T-helper 2 cell treated with Interferon-gamma antibody and Interleukin-4, amounts not matched to agents 5 μg/mL and 100 μg/mL, for 36 hours (primary cell): ENCODE data around the gene PLXNA4.

ENCODE experiments used
- DNase-seq: peaks from one replicate; pipeline ENCODE4 v3.0.0; 2021; ENCODE audit warnings: low spot score
- H3K27ac Mint-ChIP-seq: one replicate; pipeline ENCODE4 v1.8.0; 2021; ENCODE audit warnings: mild to moderate bottlenecking, mixed read lengths
- H3K27me3 Mint-ChIP-seq: one replicate; pipeline ENCODE4 v1.8.0; 2021; ENCODE audit warnings: low read depth, mixed read lengths
- H3K36me3 Mint-ChIP-seq: one replicate; pipeline ENCODE4 v1.8.0; 2021; ENCODE audit warnings: low read depth, mixed read lengths
- H3K4me1 Mint-ChIP-seq: one replicate; pipeline ENCODE4 v1.8.0; 2021; ENCODE audit warnings: low read depth, mixed read lengths
- H3K4me3 Mint-ChIP-seq: one replicate; pipeline ENCODE4 v1.8.0; 2022; ENCODE audit warnings: mild to moderate bottlenecking, moderate library complexity, mixed read lengths
- H3K9me3 Mint-ChIP-seq: one replicate; pipeline ENCODE4 v1.8.0; 2021; ENCODE audit warnings: mixed read lengths

The PLXNA4 gene

DNA sequence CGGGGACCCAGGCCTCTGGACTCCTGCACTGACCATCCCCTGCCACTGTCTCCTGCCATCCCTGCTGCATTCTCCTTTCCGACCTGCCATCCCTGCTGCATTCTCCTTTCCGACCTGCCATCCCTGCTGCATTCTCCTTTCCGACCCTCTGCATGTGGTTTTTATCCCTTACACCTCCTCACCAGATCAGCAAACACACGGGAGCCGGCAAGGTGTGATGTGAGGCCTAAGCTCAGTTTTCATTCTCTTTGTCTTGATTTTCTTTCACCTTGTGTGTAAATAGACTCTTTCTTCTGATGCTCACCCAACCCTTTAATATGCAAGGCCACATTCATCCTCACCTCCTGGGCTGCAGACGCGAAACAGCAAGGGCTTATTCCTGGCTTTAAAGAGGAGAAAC is 11.4 kb downstream of the PLXNA4 start:
- no peak for DNase-seq
- no peak overlapping the region for H3K4me3 Mint-ChIP-seq
- no peaks in the 10 kb centered on the region for H3K9me3 Mint-ChIP-seq
- H3K36me3 Mint-ChIP-seq = no peaks in the 10 kb centered on the region
- H3K27ac Mint-ChIP-seq = no peak overlapping the region
- H3K4me1 Mint-ChIP-seq = no peaks in the 10 kb centered on the region
- peaks cover 77% of the 10 kb centered on the region for H3K27me3 Mint-ChIP-seq

DNA sequence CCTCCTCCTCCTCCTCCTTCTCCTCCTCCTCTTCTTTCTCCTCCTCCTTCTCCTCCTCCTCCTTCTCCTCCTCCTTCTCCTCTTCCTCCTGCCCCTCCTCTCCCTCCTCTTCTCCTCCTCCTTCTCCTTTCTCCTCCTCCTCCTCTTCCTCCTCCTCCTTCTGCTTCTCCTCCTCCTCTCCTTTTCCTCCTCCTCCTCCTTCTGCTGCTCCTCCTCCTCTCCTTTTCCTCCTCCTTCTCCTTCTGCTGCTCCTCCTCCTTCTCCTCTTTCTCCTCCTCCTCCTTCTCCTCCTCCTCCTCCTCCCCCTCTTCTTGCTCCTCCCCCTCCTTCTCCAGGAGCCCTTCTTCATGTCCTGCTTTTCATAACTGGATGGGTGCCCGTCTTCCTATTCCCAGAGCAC is 12.2 kb downstream of the PLXNA4 start:
- no peak overlapping the region for H3K4me3 Mint-ChIP-seq

DNA sequence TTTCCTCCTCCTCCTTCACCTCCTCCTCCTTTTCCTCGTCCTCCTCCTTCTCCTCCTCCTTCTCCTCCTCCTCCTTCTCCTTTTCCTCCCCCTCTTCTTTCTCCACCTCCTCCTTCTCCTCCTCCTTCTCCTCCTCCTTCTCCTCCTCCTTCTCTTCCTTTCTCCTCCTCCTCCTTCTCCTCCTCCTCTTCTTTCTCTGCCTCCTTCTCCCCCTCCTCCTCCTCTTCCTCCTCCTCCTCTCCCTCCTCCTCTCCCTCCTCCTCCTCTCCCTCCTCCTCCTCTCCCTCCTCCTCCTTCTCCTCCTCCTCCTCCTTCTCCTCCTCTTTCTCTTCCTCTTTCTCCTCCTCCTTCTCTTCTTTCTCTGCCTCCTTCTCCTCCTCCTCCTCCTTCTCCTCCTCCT is 13.6 kb downstream of the PLXNA4 start:
- no peak for DNase-seq
- H3K4me3 Mint-ChIP-seq = no peak overlapping the region
- peaks cover 76% of the 10 kb centered on the region for H3K27me3 Mint-ChIP-seq
- H3K27ac Mint-ChIP-seq = no peak overlapping the region
- peaks cover 5% of the 10 kb centered on the region for H3K4me1 Mint-ChIP-seq
- H3K9me3 Mint-ChIP-seq = no peaks in the 10 kb centered on the region
- H3K36me3 Mint-ChIP-seq = no peaks in the 10 kb centered on the region

More for the DNA sequence above, 12.2 kb downstream of the PLXNA4 start:
- no peaks in the 10 kb centered on the region for H3K36me3 Mint-ChIP-seq
- DNase-seq = no peak
- H3K4me1 Mint-ChIP-seq = peaks cover under 1% of the 10 kb centered on the region
- H3K9me3 Mint-ChIP-seq = no peaks in the 10 kb centered on the region
- no peak overlapping the region for H3K27ac Mint-ChIP-seq
- H3K27me3 Mint-ChIP-seq = peaks cover 79% of the 10 kb centered on the region

DNA sequence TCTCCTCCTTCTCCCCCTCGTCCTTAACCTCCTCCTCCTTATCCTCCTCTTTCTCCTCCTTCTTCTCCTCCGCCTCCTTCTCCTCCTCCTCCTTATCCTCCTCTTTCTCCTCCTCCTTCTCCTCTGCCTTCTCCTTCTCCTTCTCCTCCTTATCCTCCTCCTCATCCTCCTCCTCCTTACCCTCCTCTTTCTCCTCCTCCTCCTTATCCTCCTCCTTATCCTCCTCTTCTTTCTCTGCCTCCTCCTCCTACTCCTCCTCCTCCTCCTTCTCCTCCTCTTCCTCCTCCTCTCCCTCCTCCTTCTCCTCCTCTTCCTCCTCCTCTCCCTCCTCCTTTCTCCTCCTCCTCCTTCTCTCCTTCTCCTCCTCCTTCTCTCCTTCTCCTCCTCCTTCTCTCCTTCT is 14.5 kb downstream of the PLXNA4 start:
- H3K27me3 Mint-ChIP-seq = peaks cover 69% of the 10 kb centered on the region
- no peaks in the 10 kb centered on the region for H3K9me3 Mint-ChIP-seq
- peaks cover 11% of the 10 kb centered on the region for H3K4me1 Mint-ChIP-seq
- no peak overlapping the region for H3K27ac Mint-ChIP-seq
- DNase-seq = no peak
- no peak overlapping the region for H3K4me3 Mint-ChIP-seq
- no peaks in the 10 kb centered on the region for H3K36me3 Mint-ChIP-seq

DNA sequence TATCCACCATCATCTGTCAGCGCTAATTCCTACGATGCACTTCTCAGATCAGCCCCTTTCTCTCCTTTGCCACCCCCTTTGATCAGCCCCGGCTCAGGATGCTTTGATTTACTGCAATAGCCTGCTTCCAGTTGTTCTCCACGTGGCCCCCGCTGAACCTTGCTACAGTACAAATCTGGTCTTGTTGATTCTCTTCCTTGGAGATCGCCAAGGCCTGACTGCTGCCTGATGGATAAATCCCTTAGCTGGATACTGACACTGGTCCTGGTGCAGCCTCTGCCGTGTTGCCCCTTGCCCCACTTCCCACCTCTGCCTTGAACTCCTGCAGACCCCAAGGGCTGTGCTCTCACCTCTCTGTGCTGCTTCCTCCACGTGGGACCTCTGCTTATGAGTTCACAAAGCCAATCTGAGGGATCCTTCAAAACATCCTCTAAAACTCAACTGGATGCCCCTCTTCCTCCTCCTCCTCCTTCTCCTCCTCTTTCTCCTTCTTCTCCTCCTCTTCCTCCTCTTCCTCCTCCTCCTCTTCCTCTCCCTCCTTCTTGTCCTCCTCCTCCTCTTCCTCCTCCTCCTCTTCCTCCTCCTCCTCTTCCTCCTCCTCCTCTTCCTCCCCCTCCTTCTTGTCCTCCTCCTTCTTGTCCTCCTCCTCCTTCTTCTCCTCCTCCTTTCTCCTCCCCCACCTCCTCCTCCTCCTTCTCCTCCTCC is 15.3 kb downstream of the PLXNA4 start:
- peaks cover 2% of the 10 kb centered on the region for H3K36me3 Mint-ChIP-seq
- H3K9me3 Mint-ChIP-seq = no peaks in the 10 kb centered on the region
- H3K4me1 Mint-ChIP-seq = peaks cover 13% of the 10 kb centered on the region
- no peak for DNase-seq
- H3K27ac Mint-ChIP-seq = no peak overlapping the region
- H3K27me3 Mint-ChIP-seq = peaks cover 65% of the 10 kb centered on the region
- no peak overlapping the region for H3K4me3 Mint-ChIP-seq

DNA sequence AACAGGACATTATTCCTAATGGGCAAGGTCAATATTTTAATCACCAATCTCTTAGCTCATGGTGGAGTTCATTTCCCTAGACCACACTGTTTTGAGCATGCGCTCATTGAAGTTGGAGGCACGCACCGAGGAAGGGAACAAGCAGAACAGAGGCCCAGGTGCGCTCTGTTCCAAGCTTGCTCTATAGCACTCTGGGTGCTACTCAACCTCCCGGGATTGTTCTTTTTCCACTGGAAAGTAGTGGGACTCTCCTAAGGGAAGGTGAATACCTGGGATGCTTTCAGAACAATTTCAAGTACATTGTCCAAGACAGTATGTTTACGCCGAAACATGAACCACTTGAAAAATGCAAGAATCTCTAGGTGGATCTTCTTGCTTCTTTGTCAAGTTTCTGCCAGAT is 16.2 kb downstream of the PLXNA4 start:
- Mint-ChIP-seq H3K27me3 (peaks cover 58% of the 10 kb centered on the region), H3K36me3 (peaks cover 2% of the 10 kb centered on the region), H3K27ac (no peak overlapping the region), H3K4me1 (peaks cover 15% of the 10 kb centered on the region), H3K9me3 (no peaks in the 10 kb centered on the region), H3K4me3 (no peak overlapping the region)
- DNase-seq = no peak

DNA sequence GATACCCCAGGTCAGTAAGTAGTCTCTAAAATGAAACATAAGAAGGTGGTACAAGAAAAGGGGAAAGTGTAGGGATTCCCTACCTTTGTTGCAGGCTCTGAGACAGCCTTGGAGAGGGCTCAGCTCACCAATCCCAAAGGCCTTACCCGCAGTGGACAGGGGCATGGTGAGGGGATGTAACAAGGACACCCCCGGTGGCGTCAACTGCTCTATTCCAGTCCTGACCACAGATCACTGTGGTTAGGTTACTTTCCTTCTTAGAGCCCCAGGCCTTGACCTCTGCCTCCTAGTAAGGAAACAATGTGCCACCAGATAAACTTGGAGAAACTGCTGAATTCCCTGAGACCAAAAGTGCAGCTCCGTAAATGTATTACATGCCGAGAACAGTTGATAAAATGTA is 17.5 kb downstream of the PLXNA4 start:
- no peak overlapping the region for H3K27ac Mint-ChIP-seq
- no peak for DNase-seq
- H3K36me3 Mint-ChIP-seq = peaks cover 5% of the 10 kb centered on the region
- H3K9me3 Mint-ChIP-seq = no peaks in the 10 kb centered on the region
- H3K4me3 Mint-ChIP-seq = no peak overlapping the region
- H3K27me3 Mint-ChIP-seq = peaks cover 53% of the 10 kb centered on the region
- H3K4me1 Mint-ChIP-seq = peaks cover 15% of the 10 kb centered on the region

DNA sequence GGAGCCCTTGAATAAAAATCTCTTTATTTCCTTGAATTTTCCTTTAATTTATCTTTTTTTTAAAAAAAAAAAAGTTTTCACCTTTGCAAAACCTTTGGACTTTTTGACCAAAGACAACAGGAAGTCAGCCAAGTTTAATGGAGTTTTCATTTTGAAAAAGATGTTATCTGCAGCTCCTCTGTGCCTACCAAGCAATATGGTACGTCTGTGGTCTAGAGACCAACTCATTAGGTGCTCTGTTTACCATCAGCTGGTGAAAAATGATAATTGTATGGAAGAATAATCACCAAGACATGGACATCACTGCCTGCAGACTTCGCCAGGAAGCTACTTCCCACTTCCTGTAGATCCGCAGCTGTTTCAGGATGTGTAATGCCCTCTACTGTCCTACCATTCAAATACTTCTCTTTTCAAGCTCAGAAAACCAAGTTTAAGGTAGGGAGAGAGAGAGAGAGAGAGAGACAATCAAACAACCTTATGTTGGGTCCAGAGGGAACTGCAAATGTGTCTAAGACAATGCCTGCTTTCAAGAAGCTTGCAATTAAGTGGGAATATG is 18.7 kb downstream of the PLXNA4 start:
- no peaks in the 10 kb centered on the region for H3K9me3 Mint-ChIP-seq
- peaks cover 47% of the 10 kb centered on the region for H3K27me3 Mint-ChIP-seq
- no peak for DNase-seq
- peaks cover 15% of the 10 kb centered on the region for H3K4me1 Mint-ChIP-seq
- H3K36me3 Mint-ChIP-seq = peaks cover 8% of the 10 kb centered on the region
- no peak overlapping the region for H3K27ac Mint-ChIP-seq
- peak overlapping the region; percentile 12 for H3K4me3 Mint-ChIP-seq

DNA sequence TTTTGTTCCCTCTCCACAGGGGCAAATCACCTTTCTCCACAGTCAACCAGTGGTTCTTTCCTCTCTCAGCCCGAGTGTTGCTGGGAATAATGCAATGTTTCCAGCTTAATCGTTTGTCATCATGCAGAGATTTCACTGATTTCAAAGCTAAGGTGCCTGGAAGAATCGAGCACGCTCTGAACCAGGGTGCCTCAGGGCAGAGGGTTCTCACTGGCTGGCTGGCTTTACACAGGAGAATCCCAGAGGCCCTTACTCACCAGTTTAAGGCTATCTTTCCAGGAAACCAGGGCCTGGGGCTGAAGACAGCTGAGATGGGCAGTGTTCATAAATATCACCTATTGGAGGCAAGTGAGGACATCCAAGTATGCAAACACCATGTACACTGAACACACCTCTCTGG is 21.8 kb downstream of the PLXNA4 start:
- no peak overlapping the region for H3K4me3 Mint-ChIP-seq
- peaks cover 22% of the 10 kb centered on the region for H3K9me3 Mint-ChIP-seq
- H3K27ac Mint-ChIP-seq = no peak overlapping the region
- peaks cover 16% of the 10 kb centered on the region for H3K36me3 Mint-ChIP-seq
- DNase-seq = no peak
- H3K4me1 Mint-ChIP-seq = peaks cover 15% of the 10 kb centered on the region
- peaks cover 25% of the 10 kb centered on the region for H3K27me3 Mint-ChIP-seq

DNA sequence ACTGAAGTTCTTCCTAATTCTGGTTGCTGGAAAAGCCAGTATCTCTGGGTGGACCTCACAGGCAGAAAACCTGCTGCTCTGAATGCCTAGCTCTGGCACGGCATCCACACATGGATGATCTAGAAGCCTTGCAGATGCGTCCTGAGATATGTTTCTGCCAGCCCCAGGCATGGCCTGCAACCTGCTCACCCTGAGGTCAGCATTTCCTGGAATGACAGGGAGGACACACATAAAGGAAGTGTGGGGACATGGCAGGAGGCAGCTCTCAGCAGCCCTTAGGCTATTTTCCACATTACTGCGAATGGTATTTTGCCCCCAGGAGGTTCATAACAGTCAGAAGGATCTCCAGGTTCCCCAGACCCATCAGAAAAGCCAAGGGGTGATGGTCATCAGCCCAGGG is 23.2 kb downstream of the PLXNA4 start:
- Mint-ChIP-seq H3K9me3 (peaks cover 23% of the 10 kb centered on the region), H3K36me3 (peaks cover 16% of the 10 kb centered on the region), H3K27ac (no peak overlapping the region), H3K27me3 (peaks cover 15% of the 10 kb centered on the region), H3K4me1 (peaks cover 12% of the 10 kb centered on the region), H3K4me3 (no peak overlapping the region)
- no peak for DNase-seq

DNA sequence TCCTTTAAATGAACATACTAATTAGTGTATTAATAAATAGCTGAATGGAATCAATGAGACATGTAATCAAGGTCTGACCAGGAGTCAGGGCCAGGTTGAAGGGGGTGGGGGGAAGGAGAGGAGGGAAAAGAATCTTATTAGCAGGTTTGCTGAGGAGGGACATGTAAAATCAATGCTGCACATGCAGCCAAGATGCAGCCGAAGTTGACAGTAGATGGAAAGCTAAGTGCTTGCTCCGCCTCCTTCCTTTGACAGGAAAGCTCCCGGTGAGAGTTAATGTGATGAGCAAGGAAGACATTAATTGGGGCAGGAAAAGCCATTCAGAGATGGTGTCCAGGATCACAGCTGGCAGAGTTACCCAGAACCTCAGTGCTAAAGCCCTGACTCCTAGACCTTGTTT is 24.4 kb downstream of the PLXNA4 start:
- Mint-ChIP-seq H3K4me1 (peaks cover 4% of the 10 kb centered on the region), H3K36me3 (peaks cover 16% of the 10 kb centered on the region), H3K27me3 (peaks cover 17% of the 10 kb centered on the region), H3K27ac (no peak overlapping the region), H3K4me3 (no peak overlapping the region), H3K9me3 (peaks cover 23% of the 10 kb centered on the region)
- DNase-seq = no peak

DNA sequence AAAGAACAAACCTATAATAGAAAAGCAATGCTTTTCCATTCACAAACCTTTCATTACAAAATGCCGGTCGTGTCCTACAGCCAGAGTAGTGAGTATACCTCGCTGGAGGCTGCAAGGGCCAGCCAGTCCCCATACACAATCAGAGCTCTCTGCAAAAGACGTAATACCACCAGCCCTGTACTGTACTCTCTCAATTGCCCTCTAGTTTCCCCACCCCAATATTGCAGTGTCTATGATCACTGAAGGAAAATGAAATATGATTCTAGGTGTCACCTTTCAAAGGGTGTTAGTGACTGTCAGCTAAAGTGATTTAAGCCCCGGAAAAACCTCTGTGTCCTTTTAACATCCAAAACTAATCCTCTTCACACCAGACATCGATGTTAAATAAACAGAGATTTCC is 24.8 kb downstream of the PLXNA4 start:
- H3K4me3 Mint-ChIP-seq = no peak overlapping the region
- peaks cover 14% of the 10 kb centered on the region for H3K36me3 Mint-ChIP-seq

DNA sequence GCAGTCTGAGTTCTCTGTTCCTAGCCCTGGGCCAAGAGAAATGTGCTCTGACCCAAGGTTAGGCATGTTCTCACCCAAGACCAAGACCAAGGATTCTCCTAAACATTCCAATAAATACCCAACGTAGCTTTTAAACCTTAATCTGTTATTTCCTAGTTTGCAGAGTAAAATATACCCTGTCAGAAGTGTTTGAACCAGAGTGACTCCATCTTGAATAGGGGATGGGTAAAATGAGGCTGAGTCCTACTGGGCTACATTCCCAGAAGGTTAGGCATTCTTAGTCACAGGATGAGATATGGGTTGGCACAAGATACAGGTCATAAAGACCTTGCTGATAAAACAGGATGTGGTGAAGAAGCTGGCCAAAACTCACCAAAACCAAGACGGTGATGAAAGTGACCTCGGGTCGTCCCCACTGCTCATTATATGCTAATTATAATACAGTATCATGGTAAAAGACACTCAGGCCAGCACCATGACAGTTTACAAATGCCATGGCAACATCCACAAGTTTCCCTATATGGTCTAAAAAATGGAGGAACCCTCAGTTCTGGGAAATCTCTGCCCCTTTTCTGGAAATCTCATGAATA is 27.7 kb downstream of the PLXNA4 start:
- H3K27ac Mint-ChIP-seq = no peak overlapping the region
- H3K4me3 Mint-ChIP-seq = no peak overlapping the region
- peaks cover 23% of the 10 kb centered on the region for H3K27me3 Mint-ChIP-seq
- DNase-seq = peak; percentile 7
- peaks cover 23% of the 10 kb centered on the region for H3K9me3 Mint-ChIP-seq
- H3K36me3 Mint-ChIP-seq = peaks cover 19% of the 10 kb centered on the region
- peaks cover 12% of the 10 kb centered on the region for H3K4me1 Mint-ChIP-seq

More for the DNA sequence above, 24.8 kb downstream of the PLXNA4 start:
- peaks cover 15% of the 10 kb centered on the region for H3K27me3 Mint-ChIP-seq
- H3K9me3 Mint-ChIP-seq = peaks cover 23% of the 10 kb centered on the region
- H3K27ac Mint-ChIP-seq = no peak overlapping the region
- H3K4me1 Mint-ChIP-seq = peaks cover 4% of the 10 kb centered on the region
- DNase-seq = no peak

DNA sequence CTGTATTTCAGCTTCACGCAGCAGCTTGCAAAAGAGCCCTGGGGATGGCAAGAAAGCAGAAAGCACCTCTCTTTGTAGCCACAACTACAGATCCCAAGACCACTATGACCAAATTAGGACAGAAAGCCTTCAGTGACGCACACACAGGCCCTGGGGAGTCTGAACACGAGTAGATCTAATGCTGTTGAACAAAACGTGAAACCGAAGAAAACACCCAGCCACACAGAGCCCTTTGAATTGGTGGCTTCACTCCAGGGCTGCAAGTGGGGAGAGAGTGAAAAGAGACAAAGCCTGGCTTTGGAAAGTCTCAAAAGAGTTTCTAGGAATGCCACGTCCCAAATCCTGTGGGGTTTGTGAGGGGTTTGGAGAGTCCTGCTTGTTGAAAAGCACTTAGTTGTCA is 28.4 kb downstream of the PLXNA4 start:
- Mint-ChIP-seq H3K4me1 (peaks cover 14% of the 10 kb centered on the region), H3K9me3 (peaks cover 23% of the 10 kb centered on the region), H3K27ac (no peak overlapping the region), H3K36me3 (peaks cover 20% of the 10 kb centered on the region), H3K27me3 (peaks cover 27% of the 10 kb centered on the region), H3K4me3 (no peak overlapping the region)
- DNase-seq = no peak
